Ascending aorta (tissue), 2 donors: Measurements from ENCODE around the gene ABLIM3. TPM values are rescaled to one million over a fixed set of nuclear protein-coding genes. Genes with fewer than 3 reads are reported as not detected.
A peak's percentile ranks its signal among the peaks of the same experiment; 100 is the strongest.

Experiments used
- DNase-seq, 2 donors: peaks; one replicate each; pipeline ENCODE4 v3.0.0-alpha.2; 2019; ENCODE audit warnings: low spot score in 2 of 2
- H3K27ac ChIP-seq, 2 donors: fragments of 200-600 bp; sonication (generic); one replicate each; pipeline ENCODE4 v1.5.1; 2016 to 2017; ENCODE audit warnings: mild to moderate bottlenecking in 1 of 2
- H3K27me3 ChIP-seq: fragments of 200-600 bp; sonication (generic); one replicate; pipeline ENCODE4 v1.5.1; 2017
- H3K36me3 ChIP-seq, 2 donors: fragments of 200-600 bp; sonication (generic); one replicate each; pipeline ENCODE4 v1.5.1; 2016
- H3K4me1 ChIP-seq, 2 donors: fragments of 200-600 bp; sonication (generic); one replicate each; pipeline ENCODE4 v1.5.1; 2016 to 2017; ENCODE audit warnings: mild to moderate bottlenecking in 1 of 2
- H3K4me3 ChIP-seq, 2 donors: fragments of 200-600 bp; sonication (generic); one replicate each; pipeline ENCODE4 v1.5.1; 2016 to 2017; ENCODE audit warnings: mild to moderate bottlenecking in 1 of 2
- H3K9me3 ChIP-seq, 2 donors: fragments of 200-600 bp; sonication (generic); one replicate each; pipeline ENCODE4 v1.5.1; 2016
- CTCF ChIP-seq, 3 experiments: fragments of 200-600 bp in 2 of 3; fragments of 450-650 bp in 1 of 3; sonication (generic) in 2 of 3; IDR thresholded peaks; one replicate each; pipeline ENCODE4 v1.5.1; 2016 to 2019; ENCODE audit warnings: antibody characterized with exemption in 3 of 3, mild to moderate bottlenecking in 1 of 3, moderate library complexity in 1 of 3
- intact Hi-C: fragments of 100-400 bp; cut with DNase I; formaldehyde crosslinking; loops from one replicate; pipeline ENCODE4 v1.15.1; 2023
- total RNA-seq: library from RNA; depleted of rRNA; stranded (reverse); fragments of >200 nt; gene quantifications from one replicate; pipeline ENCODE4 v1.1.0, GENCODE V29; 2016

The ABLIM3 gene
- total RNA-seq, 1 donor from 2014 or later = 25.8 TPM

DNA sequence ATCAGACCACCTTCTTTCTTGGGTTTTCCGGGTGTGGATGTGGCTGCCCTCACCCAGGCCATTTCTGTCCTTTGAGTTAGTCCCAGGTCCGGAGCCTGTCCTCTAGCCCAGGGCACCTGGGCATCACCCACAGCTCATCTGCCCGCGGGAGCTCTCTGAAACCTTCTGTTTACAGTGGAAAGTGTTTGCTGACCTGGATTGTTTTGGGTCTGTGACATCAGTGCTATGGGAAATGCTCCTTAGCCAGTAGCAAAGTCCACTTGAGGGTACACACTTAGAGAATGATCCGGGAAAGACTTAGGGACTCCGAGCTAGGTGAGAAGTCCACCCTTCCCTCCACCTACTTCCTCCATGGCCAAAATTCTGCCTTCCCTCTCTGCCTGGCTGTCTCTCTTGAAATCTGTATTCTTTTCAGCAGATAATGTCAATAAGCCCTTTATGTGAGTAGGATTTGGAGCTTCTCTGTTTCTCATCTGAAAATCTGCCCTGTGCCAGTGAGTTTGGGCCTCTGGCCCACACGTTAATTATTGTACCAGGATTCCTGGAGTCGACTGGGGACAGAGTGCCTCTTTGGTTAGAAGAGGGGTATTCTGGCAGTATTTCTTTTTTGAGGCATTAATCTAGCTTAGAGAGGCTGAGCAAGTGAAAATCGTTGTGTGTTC is 19.9 kb downstream of the ABLIM3 start:
- Histone ChIP-seq H3K4me1 (peaks cover 0 to 3% of the 10 kb centered on the region in 2 donors), H3K27me3 (no peaks in the 10 kb centered on the region), H3K4me3 (no peak overlapping the region), H3K9me3 (no peaks in the 10 kb centered on the region), H3K27ac (no peak overlapping the region), H3K36me3 (no peaks in the 10 kb centered on the region)
- DNase-seq = no peak
- intact Hi-C loops = no loop called here
- no peak for TF ChIP-seq CTCF (IDR thresholded peaks at IDR 0.05)

- intact Hi-C loops = no loop called here
- no peak for DNase-seq
- no peaks in the 10 kb centered on the region for H3K27me3 ChIP-seq
- no peak for TF ChIP-seq CTCF (IDR thresholded peaks at IDR 0.05)
- H3K9me3 ChIP-seq = no peaks in the 10 kb centered on the region
- no peak overlapping the region for H3K4me3 ChIP-seq
- no peak overlapping the region for H3K27ac ChIP-seq
- no peaks in the 10 kb centered on the region for H3K36me3 ChIP-seq
- peaks cover 0 to 7% of the 10 kb centered on the region in 2 donors for H3K4me1 ChIP-seq
Measured at GRCh38 chr5:149161850-149162249, 20.6 kb downstream of the ABLIM3 start.

DNA sequence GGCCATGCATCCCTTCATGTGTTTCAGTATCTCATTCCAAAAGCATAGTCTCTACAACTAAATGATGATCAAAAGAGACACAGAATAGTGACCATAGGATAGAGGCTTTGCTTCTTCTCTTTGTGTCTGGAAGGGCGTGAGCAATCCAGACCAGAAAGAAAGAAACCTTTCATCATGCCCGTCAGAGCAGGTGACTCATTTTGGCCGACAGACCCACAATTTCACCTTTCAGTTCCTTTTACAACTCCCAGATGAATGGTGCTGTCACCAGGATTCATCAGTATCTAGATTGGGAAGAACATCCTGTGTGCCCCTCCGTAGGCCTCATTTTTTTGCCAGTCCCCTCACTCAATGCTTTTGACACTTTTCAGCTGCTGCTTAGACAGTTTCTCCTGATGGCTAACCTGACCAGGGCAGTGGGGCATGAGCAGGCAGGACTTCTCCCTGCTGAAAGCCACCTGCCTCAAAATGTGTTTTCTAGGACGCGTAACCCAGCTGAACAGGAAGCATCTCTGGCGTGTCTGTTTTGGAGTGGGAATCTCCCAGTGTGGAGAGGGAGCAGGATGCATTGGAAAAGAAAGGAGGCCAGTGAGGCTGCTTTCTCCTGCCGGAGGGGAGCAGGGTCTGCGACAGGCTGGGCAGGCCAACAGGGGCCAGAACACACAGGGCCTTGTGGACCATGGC is 21.2 kb downstream of the ABLIM3 start:
- no peak for TF ChIP-seq CTCF (IDR thresholded peaks at IDR 0.05)
- Histone ChIP-seq H3K27ac (no peak overlapping the region), H3K4me3 (no peak overlapping the region), H3K4me1 (peaks cover 0 to 7% of the 10 kb centered on the region in 2 donors), H3K9me3 (no peaks in the 10 kb centered on the region), H3K36me3 (no peaks in the 10 kb centered on the region), H3K27me3 (no peaks in the 10 kb centered on the region)
- no peak for DNase-seq
- intact Hi-C loops = no loop called here

DNA sequence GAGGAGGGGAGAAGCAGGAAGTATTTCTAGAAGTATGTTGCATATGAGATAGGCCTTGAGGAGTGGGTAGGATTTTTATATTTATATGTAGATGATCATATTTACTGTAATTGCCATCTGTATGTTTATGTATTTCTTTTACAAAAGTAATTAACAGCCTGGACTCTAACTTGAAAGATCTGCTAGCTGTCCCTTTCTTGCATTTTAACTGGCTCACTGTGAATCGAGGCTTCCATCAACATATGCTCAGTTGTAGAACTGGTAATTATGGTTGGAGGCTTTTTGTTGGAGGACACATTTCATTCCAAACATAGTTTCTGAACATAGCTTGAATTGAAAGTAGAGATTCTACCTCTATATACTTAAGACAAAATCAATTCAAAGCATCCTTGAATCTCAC is 23.4 kb downstream of the ABLIM3 start:
- Histone ChIP-seq H3K4me1 (peaks cover 0 to 7% of the 10 kb centered on the region in 2 donors), H3K27me3 (no peaks in the 10 kb centered on the region), H3K9me3 (no peaks in the 10 kb centered on the region), H3K27ac (no peak overlapping the region), H3K4me3 (no peak overlapping the region), H3K36me3 (no peaks in the 10 kb centered on the region)
- TF ChIP-seq CTCF (IDR thresholded peaks at IDR 0.05) = no peak
- intact Hi-C loops = no loop called here
- DNase-seq = no peak

DNA sequence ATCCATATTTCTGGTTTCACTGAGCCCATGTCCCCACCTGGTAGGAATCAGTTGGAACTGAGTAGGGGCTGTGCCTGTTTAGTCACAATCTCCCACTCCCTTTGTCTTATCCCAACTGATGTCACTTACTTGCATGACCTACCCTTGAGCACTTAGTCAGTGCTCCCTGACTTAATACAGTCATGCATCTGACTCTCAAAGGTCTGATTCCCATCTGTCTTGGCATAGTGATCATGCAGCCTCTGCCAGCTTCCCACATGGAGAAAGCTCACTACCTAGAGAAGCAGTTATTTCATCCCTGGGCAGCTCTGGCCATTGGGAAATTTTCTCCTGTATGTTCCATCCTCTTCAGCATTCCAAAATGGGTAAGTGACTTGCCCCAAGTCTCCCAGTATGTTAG is 24.8 kb downstream of the ABLIM3 start:
- Histone ChIP-seq H3K27me3 (no peaks in the 10 kb centered on the region), H3K4me3 (no peak overlapping the region), H3K36me3 (no peaks in the 10 kb centered on the region), H3K4me1 (peaks cover 0 to 7% of the 10 kb centered on the region in 2 donors), H3K9me3 (no peaks in the 10 kb centered on the region), H3K27ac (peak overlapping the region in 1 of 2 donors; percentile 26)
- TF ChIP-seq CTCF (IDR thresholded peaks at IDR 0.05) = no peak
- no peak for DNase-seq
- intact Hi-C loops = loop anchor here (2.0 kb wide), 1 partner anchor 13 kb away; no protein-coding TSS in a partner anchor
